H9 (cell line): Measurements from ENCODE around the gene GOLGA7B. TPM values are rescaled to one million over a fixed set of nuclear protein-coding genes. Genes with fewer than 3 reads are reported as not detected.

Experiments used
- DNase-seq: peaks from one replicate; pipeline ENCODE4 v3.0.0-alpha.2; 2017
- H2AFZ ChIP-seq: one replicate; pipeline ENCODE4 v1.6.1; 2013; ENCODE audit warnings: mild to moderate bottlenecking, low read length, control low read depth, moderate library complexity
- H2AK5ac ChIP-seq: 2 replicates; pipeline ENCODE4 v1.6.1; 2013; ENCODE audit warnings: low read length, control low read depth, mixed read lengths; ENCODE audit not compliant: insufficient read length
- H2BK120ac ChIP-seq: one replicate; pipeline ENCODE4 v1.6.1; 2013; ENCODE audit warnings: low read depth, mild to moderate bottlenecking, low read length, control low read depth, inconsistent platforms; ENCODE audit not compliant: poor library complexity, severe bottlenecking
- H2BK12ac ChIP-seq: 2 replicates; pipeline ENCODE4 v1.6.1; 2013; ENCODE audit warnings: low read length, control low read depth, mixed read lengths, low read depth; ENCODE audit not compliant: insufficient read length
- H2BK15ac ChIP-seq: 2 replicates; pipeline ENCODE4 v1.6.1; 2013; ENCODE audit warnings: low read depth, low read length, control low read depth
- H2BK20ac ChIP-seq: one replicate; pipeline ENCODE4 v1.6.1; 2013; ENCODE audit warnings: low read depth, mild to moderate bottlenecking, low read length, control low read depth, inconsistent platforms; ENCODE audit not compliant: poor library complexity, severe bottlenecking
- H2BK5ac ChIP-seq: 2 replicates; pipeline ENCODE4 v1.6.1; 2013; ENCODE audit warnings: low read length, control low read depth, mixed read lengths; ENCODE audit not compliant: insufficient read length
- H3K14ac ChIP-seq: 2 replicates; pipeline ENCODE4 v1.6.1; 2013; ENCODE audit warnings: low read length, control low read depth; ENCODE audit not compliant: insufficient read depth
- H3K18ac ChIP-seq: 2 replicates; pipeline ENCODE4 v1.6.1; 2013; ENCODE audit warnings: low read depth, mild to moderate bottlenecking, mixed read lengths, low read length, control low read depth; ENCODE audit not compliant: insufficient read length
- H3K23ac ChIP-seq: 2 replicates; pipeline ENCODE4 v1.6.1; 2013; ENCODE audit warnings: low read length, control low read depth, mixed read lengths, low read depth; ENCODE audit not compliant: insufficient read length
- H3K23me2 ChIP-seq: 2 replicates; pipeline ENCODE4 v1.6.1; 2013; ENCODE audit warnings: low read depth, mild to moderate bottlenecking, mixed read lengths, low read length, control low read depth; ENCODE audit not compliant: insufficient read length, poor library complexity, severe bottlenecking
- H3K27ac ChIP-seq: 2 replicates; pipeline ENCODE4 v1.5.1; 2013; ENCODE audit warnings: low read length, control low read depth, mixed read lengths, low read depth; ENCODE audit not compliant: insufficient read length
- H3K27me3 ChIP-seq: 2 replicates; pipeline ENCODE4 v1.6.1; 2013; ENCODE audit warnings: low read length, control low read depth, inconsistent platforms; ENCODE audit not compliant: insufficient read depth
- H3K4ac ChIP-seq: 2 replicates; pipeline ENCODE4 v1.6.1; 2013; ENCODE audit warnings: low read depth, mild to moderate bottlenecking, control low read depth, inconsistent platforms, low read length, moderate library complexity
- H3K4me1 ChIP-seq: 2 replicates; pipeline ENCODE4 v1.6.1; 2013; ENCODE audit warnings: low read length, control low read depth, inconsistent platforms; ENCODE audit not compliant: insufficient read depth
- H3K4me2 ChIP-seq: 2 replicates; pipeline ENCODE4 v1.6.1; 2013; ENCODE audit warnings: low read length, control low read depth, mixed read lengths; ENCODE audit not compliant: insufficient read length, insufficient read depth
- H3K56ac ChIP-seq: 2 replicates; pipeline ENCODE4 v1.6.1; 2013; ENCODE audit warnings: low read depth, mild to moderate bottlenecking, mixed read lengths, low read length, control low read depth; ENCODE audit not compliant: insufficient read length
- H3K79me1 ChIP-seq: 2 replicates; pipeline ENCODE4 v1.6.1; 2013; ENCODE audit warnings: low read depth, mild to moderate bottlenecking, moderate library complexity, low read length, control low read depth, inconsistent platforms; ENCODE audit not compliant: insufficient read depth, poor library complexity, severe bottlenecking
- H3K79me2 ChIP-seq: 2 replicates; pipeline ENCODE4 v1.6.1; 2013; ENCODE audit warnings: low read length, control low read depth, inconsistent platforms; ENCODE audit not compliant: insufficient read depth
- H3K9ac ChIP-seq: 2 replicates; pipeline ENCODE4 v1.6.1; 2013; ENCODE audit warnings: low read length, control low read depth, mixed read lengths; ENCODE audit not compliant: insufficient read length; ENCODE audit errors: extremely low read depth
- H3K9me3 ChIP-seq: one replicate; pipeline ENCODE4 v1.6.1; 2013; ENCODE audit warnings: low read depth, low read length, inconsistent platforms; ENCODE audit not compliant: control insufficient read depth
- H3T11ph ChIP-seq: one replicate; pipeline ENCODE4 v1.6.1; 2013; ENCODE audit warnings: mild to moderate bottlenecking, low read length, control low read depth, inconsistent platforms
- H4K20me1 ChIP-seq: one replicate; pipeline ENCODE4 v1.6.1; 2013; ENCODE audit not compliant: control insufficient read depth, insufficient read length, insufficient read depth
- H4K5ac ChIP-seq: 2 replicates; pipeline ENCODE4 v1.6.1; 2013; ENCODE audit warnings: low read depth, mild to moderate bottlenecking, mixed read lengths, low read length, control low read depth; ENCODE audit not compliant: insufficient read length
- H4K8ac ChIP-seq: replicated peaks from 2 replicates; pipeline ENCODE4 v1.6.1; 2013; ENCODE audit warnings: low read length, control low read depth, mixed read lengths, low read depth; ENCODE audit not compliant: insufficient read length
- H4K91ac ChIP-seq: 2 replicates; pipeline ENCODE4 v1.6.1; 2013; ENCODE audit warnings: low read depth, mild to moderate bottlenecking, moderate library complexity, mixed read lengths, low read length, control low read depth; ENCODE audit not compliant: insufficient read length
- H3K27ac Mint-ChIP-seq, 3 experiments: 2 replicates in 2 of 3; 3 replicates in 1 of 3; pipeline ENCODE4 v1.8.0; 2020 to 2021; ENCODE audit warnings: mixed read lengths in 3 of 3, mild to moderate bottlenecking in 1 of 3, moderate library complexity in 1 of 3
- H3K27me3 Mint-ChIP-seq: 2 replicates; pipeline ENCODE4 v1.8.0; 2021; ENCODE audit warnings: low read depth, mild to moderate bottlenecking, moderate library complexity, mixed read lengths
- H3K36me3 Mint-ChIP-seq, 3 experiments: 2 replicates in 2 of 3; 3 replicates in 1 of 3; pipeline ENCODE4 v1.8.0; 2020 to 2021; ENCODE audit warnings: low read depth in 3 of 3, mixed read lengths in 3 of 3; ENCODE audit not compliant: insufficient read depth in 1 of 3
- H3K4me1 Mint-ChIP-seq, 2 experiments: 2 replicates each; pipeline ENCODE4 v1.8.0; 2020; ENCODE audit warnings: mixed read lengths in 2 of 2
- H3K4me3 Mint-ChIP-seq, 2 experiments: 2 replicates in 1 of 2; 3 replicates in 1 of 2; pipeline ENCODE4 v1.8.0; 2020 to 2021; ENCODE audit warnings: mild to moderate bottlenecking in 2 of 2, mixed read lengths in 2 of 2, moderate library complexity in 1 of 2
- H3K9me3 Mint-ChIP-seq, 2 experiments: 2 replicates in 1 of 2; 3 replicates in 1 of 2; pipeline ENCODE4 v1.8.0; 2020; ENCODE audit warnings: mild to moderate bottlenecking in 2 of 2, mixed read lengths in 2 of 2, moderate library complexity in 1 of 2
- CTCF ChIP-seq: fragments of 200-600 bp; sonication (generic); conservative IDR thresholded peaks from 3 replicates; pipeline ENCODE4 v1.8.0; 2021; ENCODE audit warnings: antibody characterized with exemption, mild to moderate bottlenecking
- WGBS: extraction: QIAGEN DNeasy Blood & Tissue Kit; methylation state at CpG from one replicate; pipeline ENCODE4 v1.1.7; 2013; ENCODE audit warnings: missing lambda C conversion rate, low lambda C conversion rate, mixed read lengths; ENCODE audit not compliant: insufficient read length; ENCODE audit errors: extremely low coverage; 5-methylcytosine and 5-hydroxymethylcytosine counted together
- total RNA-seq: library from RNA; stranded (reverse); gene quantifications from 2 replicates; pipeline ENCODE4 v1.2.1, GENCODE V29; 2021

The GOLGA7B gene
- total RNA-seq, 1 experiment from 2014 or later: 0.04 TPM

GRCh38 chr10:97913614-97914013, 64.0 kb downstream of the GOLGA7B start:
- H3K4me3 Mint-ChIP-seq: no peak overlapping the region

More at GRCh38 chr10:97913614-97914013, 64.0 kb downstream of the GOLGA7B start:
- H4K20me1 ChIP-seq: no peaks in the 10 kb centered on the region
- Mint-ChIP-seq H3K9me3 (no peaks in the 10 kb centered on the region), H3K27me3 (peaks cover 52% of the 10 kb centered on the region), H3K27ac (no peak overlapping the region), H3K36me3 (no peaks in the 10 kb centered on the region), H3K4me1 (peaks cover 3 to 20% of the 10 kb centered on the region in 2 experiments; a peak in 2 of 4 replicates)
- no peak overlapping the region for H3K4me2 ChIP-seq
- H3K56ac ChIP-seq: no peak overlapping the region
- H3K23me2 ChIP-seq: no peaks in the 10 kb centered on the region
- H3K4me1 ChIP-seq: no peaks in the 10 kb centered on the region
- no peak overlapping the region for H3K4ac ChIP-seq
- DNase-seq: no peak
- no peak overlapping the region for H3K18ac ChIP-seq
- H2BK120ac ChIP-seq: no peak overlapping the region
- H2BK5ac ChIP-seq: no peak overlapping the region
- TF ChIP-seq CTCF: no peak
- no peaks in the 10 kb centered on the region for H3K27me3 ChIP-seq
- H2BK20ac ChIP-seq: no peak overlapping the region
- H4K8ac ChIP-seq: no peak overlapping the region
- WGBS: no CpG with 5 or more reads among the region's 6 CpGs
- no peaks in the 10 kb centered on the region for H3K9me3 ChIP-seq
- H3K79me2 ChIP-seq: no peaks in the 10 kb centered on the region
- no peak overlapping the region for H3K27ac ChIP-seq
- H2AFZ ChIP-seq: no peak overlapping the region
- H2BK12ac ChIP-seq: no peak overlapping the region
- no peak overlapping the region for H4K91ac ChIP-seq
- H3K14ac ChIP-seq: no peak overlapping the region
- H2BK15ac ChIP-seq: no peak overlapping the region
- H3K9ac ChIP-seq: no peak overlapping the region
- no peaks in the 10 kb centered on the region for H3K79me1 ChIP-seq
- H2AK5ac ChIP-seq: no peak overlapping the region
- no peak overlapping the region for H3K23ac ChIP-seq
- H4K5ac ChIP-seq: no peak overlapping the region
- H3T11ph ChIP-seq: no peak overlapping the region
